ENCODE measurements around the gene ERAL1.
A peak's percentile ranks its signal among the peaks of the same experiment; 100 is the strongest.
"Not testable (repeated sequence)": the region's sequence is repeated elsewhere in the genome, so short reads cannot be mapped to it uniquely, and the experiment has no call there.

Gene ERAL1

GRCh38 chr17:28900986-28901726, 46.3 kb downstream of the ERAL1 start:
- TF ChIP-seq CTCF (IDR thresholded peaks at IDR 0.05; ENCODE audit: insufficient read depth, low read depth, low read length, missing control alignments), result no peak
- H3K4me3 ChIP-seq (ENCODE audit: low read depth, low read length), result peak overlapping the region; percentile 74
- DNase-seq (ENCODE audit: low read depth), result no peak

GRCh38 chr17:28901866-28902818, 47.3 kb downstream of the ERAL1 start:
- no peak for TF ChIP-seq CTCF (IDR thresholded peaks at IDR 0.05; ENCODE audit: insufficient read depth, low read depth, low read length, missing control alignments)
- DNase-seq (ENCODE audit: low read depth), result peak; percentile 61
- H3K4me3 ChIP-seq (ENCODE audit: low read depth, low read length), result peak overlapping the region; percentile 74

- peak; percentile 98 for DNase-seq (ENCODE audit: low read depth)
Measured at GRCh38 chr17:28902819-28903545, 48.2 kb downstream of the ERAL1 start, which contains the start of gene DHRS13. Gene DHRS13 (minus strand): TSS chr17:28903079. CDS start chr17:28902944, 135 bp downstream.

GRCh38 chr17:28903546-28903841, 48.7 kb downstream of the ERAL1 start:
- H3K4me3 ChIP-seq (ENCODE audit: low read depth, low read length); DNase-seq (ENCODE audit: low read depth): not testable (repeated sequence)

More at GRCh38 chr17:28902819-28903545, 48.2 kb downstream of the ERAL1 start, which contains the start of gene DHRS13:
- peak; percentile 88 for TF ChIP-seq CTCF (IDR thresholded peaks at IDR 0.05; ENCODE audit: insufficient read depth, low read depth, low read length, missing control alignments)
- H3K4me3 ChIP-seq (ENCODE audit: low read depth, low read length), result peak within 1 kb of the TSS; percentile 74

GRCh38 chr17:28904800-28905199, 50.0 kb downstream of the ERAL1 start:
- no peak for DNase-seq (ENCODE audit: low read depth)
- no peak overlapping the region for H3K4me3 ChIP-seq (ENCODE audit: low read depth, low read length)
- TF ChIP-seq CTCF (IDR thresholded peaks at IDR 0.05; ENCODE audit: insufficient read depth, low read depth, low read length, missing control alignments), result no peak

- DNase-seq (ENCODE audit: low read depth), result no peak
Measured at GRCh38 chr17:28906276-28906675, 51.5 kb downstream of the ERAL1 start.

More at GRCh38 chr17:28906276-28906675, 51.5 kb downstream of the ERAL1 start:
- H3K4me3 ChIP-seq (ENCODE audit: low read depth, low read length), result no peak overlapping the region
- TF ChIP-seq CTCF (IDR thresholded peaks at IDR 0.05; ENCODE audit: insufficient read depth, low read depth, low read length, missing control alignments), result no peak
